HG03521 (cell line): ENCODE measurements around the gene LPAR3.

ENCODE experiments used
- ATAC-seq: cut with Tn5 transposase; IDR thresholded peaks from one replicate; pipeline ENCODE4 v1.9.1; 2021; ENCODE audit warnings: mild to moderate bottlenecking, moderate library complexity; ENCODE audit not compliant: unreplicated experiment

LPAR3 gene

GRCh38 chr1:84859866-84860265 is 33.1 kb downstream of the LPAR3 start:
- no peak for ATAC-seq

DNA sequence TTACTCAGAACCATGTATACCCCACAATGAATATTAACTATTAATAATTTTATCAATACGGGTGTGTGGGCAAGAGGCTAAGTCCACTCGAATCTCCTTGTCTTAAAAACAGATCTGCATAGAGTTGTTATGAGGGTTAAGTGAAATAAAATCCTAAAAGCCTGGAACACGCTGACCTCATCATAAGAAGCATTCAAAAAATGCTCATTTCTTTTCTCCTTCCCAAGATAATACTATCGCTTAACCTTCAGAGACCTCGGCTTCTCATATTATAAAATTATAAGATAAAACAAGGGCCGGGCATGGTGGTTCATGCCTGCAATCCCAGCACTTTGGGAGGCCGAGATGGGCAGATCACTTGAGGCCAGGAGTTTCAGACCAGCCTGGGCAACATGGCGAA is 35.1 kb downstream of the LPAR3 start:
- ATAC-seq, result no peak

DNA sequence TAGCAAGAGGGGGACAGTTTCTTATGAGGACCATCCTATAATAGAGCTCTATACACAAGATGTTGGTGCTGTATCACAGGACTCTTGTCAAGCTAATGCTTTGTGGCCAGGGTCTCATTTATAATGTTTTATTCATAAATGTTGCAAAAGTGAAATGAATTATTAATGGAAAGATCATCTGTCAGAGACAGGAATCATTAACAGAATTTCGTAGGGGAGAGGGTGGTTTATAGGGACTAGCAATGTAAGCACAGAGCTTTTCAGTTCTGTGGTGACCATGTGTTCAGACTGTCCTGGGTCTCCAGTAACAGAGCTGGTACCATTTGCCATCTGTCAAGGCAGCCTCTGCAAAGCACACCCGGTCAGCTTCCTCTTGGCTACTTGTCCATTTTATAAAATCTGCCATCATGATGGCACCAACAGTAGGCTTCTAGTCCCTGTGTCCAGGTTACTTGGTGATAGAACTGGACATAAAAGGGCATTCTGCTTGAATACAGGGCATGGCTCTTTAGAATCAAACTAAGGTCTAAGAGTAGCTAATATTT is 36.2 kb downstream of the LPAR3 start:
- ATAC-seq, result no peak

- no peak for ATAC-seq
Measured at GRCh38 chr1:84855691-84856630, 37.0 kb downstream of the LPAR3 start.

GRCh38 chr1:84855168-84855567 is 37.8 kb downstream of the LPAR3 start:
- ATAC-seq, result no peak

GRCh38 chr1:84853741-84854721 is 39.0 kb downstream of the LPAR3 start:
- ATAC-seq, result peak; percentile 98

DNA sequence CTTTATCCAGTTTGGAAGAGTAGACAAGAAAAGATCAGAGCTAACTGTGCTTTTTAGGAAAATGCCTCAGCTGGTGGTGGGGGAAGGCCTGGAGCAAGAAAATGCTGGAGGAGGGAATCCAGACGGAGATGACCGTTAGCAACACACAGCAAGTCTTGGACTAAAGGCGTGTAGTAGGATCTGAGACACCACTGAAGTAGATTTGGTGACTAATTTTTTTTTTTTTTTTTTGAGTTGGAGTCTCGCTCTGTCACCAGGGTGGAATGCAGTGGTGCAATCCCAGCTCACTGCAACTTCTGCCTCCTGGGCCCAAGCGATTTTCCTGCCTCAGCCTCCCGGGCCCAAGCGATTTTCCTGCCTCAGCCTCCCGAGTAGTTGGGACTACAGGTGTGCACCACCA is 41.2 kb downstream of the LPAR3 start:
- ATAC-seq, result no peak

DNA sequence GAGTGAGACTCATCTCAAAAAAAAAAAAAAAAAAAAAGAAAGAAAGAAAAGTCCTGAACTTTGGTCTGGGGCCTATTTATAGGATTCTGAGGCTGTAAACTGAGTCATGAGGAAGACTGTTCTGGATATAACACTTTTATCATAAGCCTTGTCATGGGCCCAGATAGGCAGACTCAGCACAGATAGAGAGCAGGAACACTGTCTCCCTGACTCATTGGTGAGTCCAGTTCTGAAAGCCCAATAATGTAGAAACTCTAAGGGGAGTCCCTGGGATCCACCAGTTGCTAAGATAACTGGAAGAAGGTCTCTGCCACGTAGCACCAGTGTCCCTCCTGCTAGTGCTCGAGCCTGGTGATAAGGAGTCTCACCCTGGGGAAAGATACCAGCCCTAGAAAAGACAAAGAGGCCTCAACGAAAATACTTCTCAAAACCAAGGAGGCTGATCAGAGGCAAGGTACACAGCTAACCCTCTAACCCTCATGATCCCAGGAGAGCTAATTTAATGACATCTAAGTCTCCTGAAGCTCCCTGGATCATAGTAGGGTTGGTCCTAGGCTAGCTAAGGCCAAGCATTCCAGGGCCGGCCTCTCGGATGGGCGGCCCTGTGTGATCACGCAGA is 43.5 kb downstream of the LPAR3 start:
- ATAC-seq, result no peak

- ATAC-seq, result no peak
Measured at GRCh38 chr1:84847253-84848250, 45.5 kb downstream of the LPAR3 start.

DNA sequence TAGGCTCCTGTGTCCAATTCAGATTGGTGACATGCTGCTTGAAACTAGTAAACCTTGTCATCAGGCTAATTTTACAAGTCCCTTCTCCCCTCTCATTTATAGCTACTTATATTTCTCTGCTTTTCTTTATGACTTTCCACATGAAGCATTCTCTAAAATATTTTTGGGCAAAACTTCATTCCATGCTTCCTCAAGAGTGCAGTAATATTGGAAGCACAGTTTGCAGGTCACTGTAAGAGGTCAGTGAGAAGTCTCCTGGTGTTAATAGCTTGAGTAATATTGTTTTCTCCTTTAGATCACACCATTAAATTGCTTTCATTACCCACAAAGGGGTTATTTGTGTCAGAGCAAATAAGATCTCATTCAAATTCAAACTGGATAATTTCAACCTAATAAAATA is 46.6 kb downstream of the LPAR3 start:
- no peak for ATAC-seq

DNA sequence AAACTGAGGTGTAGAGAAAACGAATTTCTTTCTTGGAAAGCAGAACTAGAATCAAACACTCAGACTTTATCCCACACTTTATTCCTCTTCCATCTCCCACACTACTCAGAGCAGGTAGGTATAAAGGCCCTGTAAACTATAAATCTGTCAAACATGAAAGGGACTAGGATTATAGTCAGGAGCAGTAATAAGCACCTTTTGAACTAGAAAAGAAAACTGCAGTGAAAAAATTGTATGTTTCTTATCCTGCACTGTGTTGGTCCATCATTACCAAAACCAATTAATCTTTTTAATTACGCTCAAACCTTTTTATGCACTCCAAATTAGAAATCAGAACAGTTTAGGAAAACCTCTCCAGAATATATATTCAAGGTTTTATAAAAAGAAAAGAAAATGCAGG is 47.6 kb downstream of the LPAR3 start:
- no peak for ATAC-seq

DNA sequence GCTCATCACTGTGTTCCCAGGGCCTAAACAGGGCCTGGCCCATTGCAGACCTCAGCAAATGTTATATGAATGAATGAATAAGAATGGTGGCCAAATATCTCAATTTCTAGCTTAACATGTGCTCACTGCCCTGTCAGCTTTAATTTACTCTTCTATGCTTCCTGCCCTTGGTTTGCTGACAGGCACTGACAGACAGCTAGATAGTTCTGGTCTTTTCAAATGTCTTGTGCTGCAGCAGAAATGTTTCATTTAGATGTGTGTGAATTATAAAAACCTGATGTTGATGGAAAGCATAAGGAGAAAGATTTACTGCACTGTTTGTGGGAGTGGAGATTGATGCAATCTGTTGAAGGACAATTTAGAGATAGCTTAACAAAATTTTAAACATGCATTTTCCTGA is 48.9 kb downstream of the LPAR3 start:
- ATAC-seq, result no peak

DNA sequence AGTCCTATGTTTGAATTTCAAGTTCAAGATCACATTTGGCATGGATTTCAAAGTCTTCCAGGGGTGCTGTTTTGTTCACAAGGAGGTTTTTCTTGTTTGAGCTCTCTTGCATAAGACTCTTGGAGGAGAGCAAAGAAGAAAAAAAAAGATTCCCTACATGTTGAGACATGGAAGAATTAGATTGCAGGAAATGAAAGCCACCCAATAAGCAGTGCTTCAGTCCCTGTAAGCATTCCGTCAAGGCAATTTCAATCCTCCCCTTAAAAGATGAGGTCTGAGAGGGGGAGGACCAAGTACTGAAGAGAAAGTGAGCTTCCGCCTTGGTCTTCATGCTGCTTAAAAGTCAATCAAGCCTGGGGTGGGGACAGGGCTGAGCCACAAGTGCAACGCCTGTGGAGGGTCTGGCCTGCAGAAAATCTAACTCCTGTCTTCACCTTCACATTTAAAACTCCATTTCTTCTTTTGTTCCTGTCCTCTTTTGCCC is 50.2 kb downstream of the LPAR3 start:
- no peak for ATAC-seq

DNA sequence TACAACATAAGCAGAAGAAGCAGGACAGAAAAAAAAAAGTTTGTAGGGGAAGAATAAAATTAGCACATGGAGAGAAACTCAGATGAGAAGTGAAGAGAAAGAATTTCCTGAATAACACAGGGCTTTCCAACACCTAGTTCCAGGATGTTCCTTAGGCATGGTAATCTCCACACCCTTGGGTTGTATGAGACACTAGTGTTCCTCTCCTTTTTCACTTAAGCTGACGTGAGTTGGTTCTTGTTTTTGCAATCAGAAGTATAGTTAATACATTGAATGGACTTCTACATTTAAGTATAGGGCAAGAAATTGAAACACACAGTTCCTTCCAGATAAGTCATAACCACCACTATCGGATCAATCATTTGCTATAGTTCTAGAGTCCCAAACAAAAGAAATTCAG is 51.0 kb downstream of the LPAR3 start:
- no peak for ATAC-seq

DNA sequence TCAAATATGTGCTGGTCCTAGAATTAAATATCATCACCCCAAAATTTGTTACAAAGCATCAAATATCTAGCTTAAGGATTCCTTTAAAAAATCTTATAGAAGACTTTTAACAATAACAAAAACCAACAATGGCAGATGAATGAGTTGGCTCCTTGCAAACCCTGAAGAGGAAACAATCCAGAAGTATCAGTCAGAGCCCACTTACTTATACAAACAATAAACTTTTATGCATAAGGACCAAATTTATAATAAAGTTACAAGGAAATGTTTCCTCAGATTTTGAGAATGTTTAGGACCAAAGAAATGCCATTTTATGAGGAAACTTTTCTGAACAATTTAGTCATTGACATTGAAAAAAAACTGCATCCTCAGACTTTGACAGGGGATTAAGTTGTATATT is 52.7 kb downstream of the LPAR3 start:
- ATAC-seq, result no peak

- no peak for ATAC-seq
Measured at GRCh38 chr1:84839544-84839943, 53.5 kb downstream of the LPAR3 start.

DNA sequence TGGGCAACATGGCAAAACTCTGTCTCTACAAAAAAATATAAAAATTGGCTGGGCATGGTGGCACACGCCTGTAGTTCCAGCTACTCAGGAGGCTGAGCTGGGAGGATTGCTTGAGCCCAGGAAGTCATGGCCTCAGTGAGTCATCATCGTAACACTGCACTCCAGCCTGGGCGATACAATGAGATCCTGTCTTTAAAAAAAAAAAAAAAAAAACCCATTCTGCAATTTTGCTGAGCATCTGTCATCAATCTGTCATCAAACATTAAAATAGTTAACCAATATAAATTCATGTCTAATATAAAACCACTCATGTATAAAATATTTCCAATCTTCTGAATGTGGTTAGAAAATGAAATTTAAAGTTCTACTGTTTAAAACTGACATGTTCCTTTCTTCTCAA is 56.9 kb downstream of the LPAR3 start:
- no peak for ATAC-seq

DNA sequence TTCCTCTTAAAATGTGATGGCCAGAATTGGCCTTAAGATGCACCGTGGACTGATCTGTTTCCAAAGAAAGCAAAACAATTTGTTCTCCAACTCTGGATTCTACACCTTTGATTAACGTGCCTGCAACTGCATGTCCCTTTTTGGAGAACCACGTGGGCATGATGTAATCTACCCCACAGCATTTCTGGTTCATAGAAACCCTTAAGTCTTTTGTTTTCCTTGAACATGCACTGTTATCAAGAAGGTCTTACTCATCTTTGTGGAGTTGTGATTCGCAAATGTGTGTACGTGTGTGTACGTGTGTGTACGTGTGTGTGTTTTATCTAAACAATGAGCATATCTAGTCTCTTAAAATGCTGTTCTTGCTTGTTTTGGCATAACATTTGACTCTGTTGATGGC is 57.8 kb downstream of the LPAR3 start:
- no peak for ATAC-seq

- no peak for ATAC-seq
Measured at GRCh38 chr1:84834419-84835064, 58.5 kb downstream of the LPAR3 start.
